Mesenchymal stem cell (in vitro differentiated cells and primary cell): ENCODE results near the gene IL2RA.
A peak's percentile ranks its signal among the peaks of the same experiment; 100 is the strongest.

ENCODE experiments used
- DNase-seq: peaks from one replicate; pipeline ENCODE4 v3.0.0-alpha.2; 2013
- H2AFZ ChIP-seq: one replicate; pipeline ENCODE4 v1.6.1; 2013; ENCODE audit warnings: low read depth, mild to moderate bottlenecking, control low read depth, inconsistent platforms, low read length, moderate library complexity
- H2AK5ac ChIP-seq: 2 replicates; pipeline ENCODE4 v1.6.1; 2013; ENCODE audit warnings: low read length, moderate library complexity, mild to moderate bottlenecking, inconsistent platforms; ENCODE audit not compliant: severe bottlenecking
- H2BK120ac ChIP-seq: one replicate; pipeline ENCODE4 v1.6.1; 2013; ENCODE audit warnings: low read depth, mild to moderate bottlenecking, inconsistent platforms, low read length, moderate library complexity
- H2BK12ac ChIP-seq, 2 experiments: one replicate each; pipeline ENCODE4 v1.6.1; 2013; ENCODE audit warnings: inconsistent platforms in 2 of 2, low read length in 2 of 2, mild to moderate bottlenecking in 2 of 2, moderate library complexity in 2 of 2, control low read depth in 1 of 2
- H2BK15ac ChIP-seq: one replicate; pipeline ENCODE4 v1.6.1; 2013; ENCODE audit warnings: mild to moderate bottlenecking, low read depth, inconsistent platforms; ENCODE audit not compliant: poor library complexity, severe bottlenecking
- H2BK5ac ChIP-seq: 2 replicates; pipeline ENCODE4 v1.6.1; 2013; ENCODE audit warnings: low read depth, mild to moderate bottlenecking, low read length, control low read depth, inconsistent platforms; ENCODE audit not compliant: poor library complexity, severe bottlenecking
- H3K14ac ChIP-seq, 2 experiments: one replicate each; pipeline ENCODE4 v1.6.1; 2013; ENCODE audit warnings: inconsistent platforms in 2 of 2, low read length in 2 of 2, control low read depth in 1 of 2, mild to moderate bottlenecking in 1 of 2, moderate library complexity in 1 of 2
- H3K18ac ChIP-seq, 2 experiments: one replicate each; pipeline ENCODE4 v1.6.1; 2013; ENCODE audit warnings: inconsistent platforms in 2 of 2, low read length in 2 of 2, control low read depth in 1 of 2, low read depth in 1 of 2, mild to moderate bottlenecking in 1 of 2
- H3K23ac ChIP-seq, 2 experiments: one replicate each; pipeline ENCODE4 v1.6.1; 2013; ENCODE audit warnings: inconsistent platforms in 2 of 2, low read length in 2 of 2, mild to moderate bottlenecking in 2 of 2, moderate library complexity in 2 of 2, control low read depth in 1 of 2
- H3K27ac ChIP-seq: 2 replicates; pipeline ENCODE4 v1.5.1; 2013; ENCODE audit warnings: mild to moderate bottlenecking, moderate library complexity, low read length, control low read depth, inconsistent platforms; ENCODE audit not compliant: poor library complexity, severe bottlenecking
- H3K27me3 ChIP-seq, 2 experiments: 2 replicates each; pipeline versions ENCODE4 v1.6.1 to v1.7.0; 2013; ENCODE audit warnings: low read length in 2 of 2, mild to moderate bottlenecking in 2 of 2, moderate library complexity in 2 of 2, control low read depth in 1 of 2, inconsistent platforms in 1 of 2; ENCODE audit not compliant: control insufficient read depth in 1 of 2, insufficient read depth in 1 of 2
- H3K36me3 ChIP-seq, 2 experiments: 2 replicates each; pipeline versions ENCODE4 v1.6.1 to v1.7.0; 2013; ENCODE audit warnings: low read length in 2 of 2, control low read depth in 1 of 2, inconsistent platforms in 1 of 2, low read depth in 1 of 2, mild to moderate bottlenecking in 1 of 2; ENCODE audit not compliant: insufficient read depth in 2 of 2, control insufficient read depth in 1 of 2
- H3K4ac ChIP-seq, 2 experiments: one replicate each; pipeline ENCODE4 v1.6.1; 2013; ENCODE audit warnings: inconsistent platforms in 2 of 2, low read length in 2 of 2, mild to moderate bottlenecking in 2 of 2, moderate library complexity in 2 of 2, control low read depth in 1 of 2, low read depth in 1 of 2
- H3K4me1 ChIP-seq: 2 replicates; pipeline ENCODE4 v1.6.1; 2013; ENCODE audit warnings: low read depth, low read length, control low read depth; ENCODE audit not compliant: control insufficient read depth, insufficient read depth
- H3K4me2 ChIP-seq: 2 replicates; pipeline ENCODE4 v1.6.1; 2013; ENCODE audit warnings: low read length, mild to moderate bottlenecking, inconsistent platforms; ENCODE audit not compliant: poor library complexity, severe bottlenecking
- H3K4me3 ChIP-seq, 2 experiments: 2 replicates each; pipeline versions ENCODE4 v1.5.1 to v1.7.0; 2013; ENCODE audit warnings: low read length in 2 of 2, mild to moderate bottlenecking in 2 of 2, control low read depth in 1 of 2, low read depth in 1 of 2; ENCODE audit not compliant: insufficient read depth in 1 of 2
- H3K79me1 ChIP-seq: replicated peaks from 2 replicates; pipeline ENCODE4 v1.6.1; 2013; ENCODE audit warnings: mild to moderate bottlenecking, control low read depth, low read length, inconsistent platforms; ENCODE audit not compliant: poor library complexity, severe bottlenecking
- H3K9ac ChIP-seq: 2 replicates; pipeline ENCODE4 v1.7.0; 2013; ENCODE audit warnings: mild to moderate bottlenecking, low read length, moderate library complexity
- H3K9me3 ChIP-seq: 2 replicates; pipeline ENCODE4 v1.7.0; 2013; ENCODE audit warnings: mild to moderate bottlenecking, low read length; ENCODE audit not compliant: control insufficient read depth
- H4K8ac ChIP-seq: one replicate; pipeline ENCODE4 v1.6.1; 2013; ENCODE audit warnings: inconsistent platforms, mild to moderate bottlenecking, low read length, moderate library complexity
- H4K91ac ChIP-seq: one replicate; pipeline ENCODE4 v1.6.1; 2013; ENCODE audit warnings: mild to moderate bottlenecking, low read length, inconsistent platforms
- WGBS: methylation state at CpG from one replicate; pipeline ENCODE4 v1.1.7; 2013; ENCODE audit warnings: mixed read lengths; 5-methylcytosine and 5-hydroxymethylcytosine counted together

The IL2RA gene

DNA sequence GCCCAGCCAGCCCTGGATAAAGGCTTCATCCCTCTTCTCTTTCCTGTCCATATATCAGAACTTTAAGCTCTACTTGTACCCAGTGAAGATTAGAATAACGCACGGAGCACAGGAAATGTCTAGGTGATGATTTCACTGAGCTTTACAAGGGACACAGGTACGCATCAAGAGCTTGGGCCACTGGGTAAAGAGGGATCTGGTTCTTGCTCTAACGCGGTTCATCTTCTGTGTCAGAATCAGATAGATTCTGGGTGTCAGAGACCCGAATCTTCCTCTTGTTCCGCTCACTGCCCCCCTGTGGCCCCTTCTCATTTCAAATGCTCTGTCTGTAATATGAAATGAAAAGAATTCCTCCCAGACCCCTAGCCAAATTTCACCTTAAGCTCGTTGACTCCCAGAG is 24.7 kb downstream of the IL2RA start:
- H3K9ac ChIP-seq: no peak overlapping the region
- no peaks in the 10 kb centered on the region for H3K36me3 ChIP-seq
- H2BK5ac ChIP-seq: no peak overlapping the region
- H3K23ac ChIP-seq: no peak overlapping the region
- no peak overlapping the region for H4K8ac ChIP-seq
- DNase-seq: no peak
- no peak overlapping the region for H3K4me2 ChIP-seq
- no peak overlapping the region for H4K91ac ChIP-seq
- peaks cover 4 to 9% of the 10 kb centered on the region in 2 experiments for H3K27me3 ChIP-seq
- H3K79me1 ChIP-seq: no peaks in the 10 kb centered on the region
- no peak overlapping the region for H2AFZ ChIP-seq
- no peak overlapping the region for H2BK120ac ChIP-seq
- H3K27ac ChIP-seq: no peak overlapping the region
- H3K4me1 ChIP-seq: no peaks in the 10 kb centered on the region
- H3K9me3 ChIP-seq: no peaks in the 10 kb centered on the region
- no peak overlapping the region for H3K14ac ChIP-seq
- H3K18ac ChIP-seq: no peak overlapping the region
- H2AK5ac ChIP-seq: no peak overlapping the region
- H2BK15ac ChIP-seq: no peak overlapping the region
- no peak overlapping the region for H3K4me3 ChIP-seq
- WGBS: 88% methylated on average over 6 of the region's 8 CpGs
- no peak overlapping the region for H2BK12ac ChIP-seq
- H3K4ac ChIP-seq: no peak overlapping the region

DNA sequence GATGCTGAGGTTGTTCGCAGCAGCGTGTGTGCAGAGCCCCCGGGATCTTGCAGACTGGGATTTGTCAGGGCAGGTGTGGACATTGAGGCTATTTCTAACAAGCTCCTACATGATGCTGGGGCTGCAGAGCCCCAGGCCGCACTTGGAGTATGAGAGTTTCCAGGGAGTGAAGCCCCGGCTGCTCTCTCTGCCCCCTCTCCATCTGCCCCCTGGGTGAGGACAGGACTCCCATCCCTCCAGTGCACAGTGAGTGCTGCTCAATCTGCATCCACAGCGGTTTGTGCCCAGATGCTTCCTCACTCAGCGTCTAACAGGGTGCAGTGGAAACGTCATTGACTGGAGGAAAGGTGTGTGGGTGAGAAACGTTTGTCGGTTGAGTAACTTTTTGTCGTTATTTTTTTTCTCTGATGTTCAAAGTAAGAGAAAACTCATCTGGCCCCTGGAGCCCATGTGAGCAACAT is 25.3 kb downstream of the IL2RA start:
- no peak overlapping the region for H3K27ac ChIP-seq
- H3K4me3 ChIP-seq: no peak overlapping the region
- no peak overlapping the region for H4K8ac ChIP-seq
- H2BK5ac ChIP-seq: no peak overlapping the region
- H3K79me1 ChIP-seq: no peaks in the 10 kb centered on the region
- no peak overlapping the region for H3K4ac ChIP-seq
- no peak overlapping the region for H2AFZ ChIP-seq
- no peak overlapping the region for H3K14ac ChIP-seq
- H2BK120ac ChIP-seq: peak overlapping the region; percentile 27
- 84% methylated on average over 11 of the region's 11 CpGs for WGBS
- no peaks in the 10 kb centered on the region for H3K4me1 ChIP-seq
- no peak overlapping the region for H2BK12ac ChIP-seq
- H3K9me3 ChIP-seq: no peaks in the 10 kb centered on the region
- H2BK15ac ChIP-seq: no peak overlapping the region
- H3K27me3 ChIP-seq: peaks cover 4 to 9% of the 10 kb centered on the region in 2 experiments
- no peak overlapping the region for H3K23ac ChIP-seq
- H3K18ac ChIP-seq: no peak overlapping the region
- H3K36me3 ChIP-seq: no peaks in the 10 kb centered on the region
- H3K9ac ChIP-seq: no peak overlapping the region
- H2AK5ac ChIP-seq: no peak overlapping the region
- no peak overlapping the region for H3K4me2 ChIP-seq
- no peak for DNase-seq
- no peak overlapping the region for H4K91ac ChIP-seq

DNA sequence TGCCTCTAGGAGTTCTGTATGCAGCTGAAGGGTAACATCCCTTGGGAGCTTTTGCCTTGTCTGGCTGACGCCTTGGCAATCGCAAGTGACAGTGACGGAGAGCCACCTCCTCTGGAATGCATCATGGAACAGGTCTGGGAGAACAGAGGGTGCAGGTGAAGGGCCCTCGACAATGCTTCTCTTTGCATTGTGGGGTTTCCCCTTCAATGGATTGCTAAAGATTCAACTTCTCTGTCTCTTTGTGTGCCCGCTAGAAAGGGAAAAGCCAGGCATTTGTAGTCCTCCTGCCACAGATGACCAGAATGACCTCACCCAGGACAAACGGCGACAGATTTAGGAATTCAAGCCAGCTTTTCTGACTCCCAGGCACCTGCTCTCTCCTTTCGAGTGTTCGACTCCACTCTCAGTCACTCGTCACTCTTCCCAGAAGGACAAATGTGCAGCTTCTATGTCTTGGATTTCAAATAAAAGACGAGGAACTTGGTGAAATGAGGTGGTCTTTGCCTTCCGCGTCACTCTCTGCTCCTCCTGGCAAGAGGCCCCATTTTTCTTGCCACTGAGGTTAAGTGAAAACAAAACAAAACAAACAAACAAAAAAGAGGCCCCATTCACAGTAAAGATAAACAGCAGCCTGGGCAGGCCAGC is 26.1 kb downstream of the IL2RA start:
- Histone ChIP-seq H2AFZ (no peak overlapping the region), H3K36me3 (no peaks in the 10 kb centered on the region), H3K23ac (no peak overlapping the region), H3K27ac (no peak overlapping the region), H3K4me2 (no peak overlapping the region), H3K14ac (no peak overlapping the region), H3K27me3 (peaks cover 4 to 9% of the 10 kb centered on the region in 2 experiments), H3K9ac (no peak overlapping the region), H2AK5ac (no peak overlapping the region), H3K4ac (no peak overlapping the region), H3K18ac (no peak overlapping the region), H2BK12ac (no peak overlapping the region), H2BK5ac (no peak overlapping the region), H4K8ac (no peak overlapping the region), H3K4me1 (no peaks in the 10 kb centered on the region), H2BK120ac (no peak overlapping the region), H4K91ac (no peak overlapping the region), H3K79me1 (no peaks in the 10 kb centered on the region), H3K4me3 (no peak overlapping the region), H3K9me3 (peaks cover 1% of the 10 kb centered on the region), H2BK15ac (no peak overlapping the region)
- DNase-seq: no peak
- 86% methylated on average over 11 of the region's 13 CpGs for WGBS

- no peak overlapping the region for H3K4ac ChIP-seq
- no peak overlapping the region for H3K9ac ChIP-seq
- H4K8ac ChIP-seq: no peak overlapping the region
- H3K4me3 ChIP-seq: no peak overlapping the region
- H2BK120ac ChIP-seq: no peak overlapping the region
- peaks cover 9% of the 10 kb centered on the region for H3K9me3 ChIP-seq
- no peaks in the 10 kb centered on the region for H3K4me1 ChIP-seq
- no peak overlapping the region for H3K27ac ChIP-seq
- no peak overlapping the region for H2AFZ ChIP-seq
- no peaks in the 10 kb centered on the region for H3K79me1 ChIP-seq
- 91% methylated on average over 13 of the region's 13 CpGs for WGBS
- no peak overlapping the region for H3K4me2 ChIP-seq
- H2BK5ac ChIP-seq: no peak overlapping the region
- no peaks in the 10 kb centered on the region for H3K36me3 ChIP-seq
- no peak overlapping the region for H2AK5ac ChIP-seq
- no peak overlapping the region for H3K23ac ChIP-seq
- H3K18ac ChIP-seq: no peak overlapping the region
- H2BK12ac ChIP-seq: no peak overlapping the region
- H2BK15ac ChIP-seq: no peak overlapping the region
- peaks cover 4 to 9% of the 10 kb centered on the region in 2 experiments for H3K27me3 ChIP-seq
- H4K91ac ChIP-seq: no peak overlapping the region
- DNase-seq: no peak
- H3K14ac ChIP-seq: no peak overlapping the region
Observed at GRCh38 chr10:6035101-6035834, 26.9 kb downstream of the IL2RA start.
